K562 (cell line): Measurements from ENCODE around the gene MPRIP. TPM values are rescaled to one million over a fixed set of nuclear protein-coding genes. Genes with fewer than 3 reads are reported as not detected.
A peak's percentile ranks its signal among the peaks of the same experiment; 100 is the strongest.

ENCODE experiments used
- ARID3A ChIP-seq: IDR thresholded peaks from 2 replicates; pipeline ENCODE4 v1.6.1; 2012; ENCODE audit warnings: low read depth, low read length, improper control_type of control experiment, borderline replicate concordance
- EP400 ChIP-seq: fragments of 450-650 bp; IDR thresholded peaks from 2 replicates; pipeline ENCODE4 v1.6.1; 2017; ENCODE audit warnings: antibody characterized with exemption, mild to moderate bottlenecking, moderate library complexity
- GTF2F1 ChIP-seq: IDR thresholded peaks from 2 replicates; pipeline ENCODE4 v1.6.1; 2011; ENCODE audit warnings: low read depth, low read length, improper control_type of control experiment
- HIVEP1 ChIP-seq: fragments of 250-450 bp; sonication (Bioruptor Pico); IDR thresholded peaks from 2 replicates; pipeline ENCODE4 v1.4.0; 2020; ENCODE audit warnings: mild to moderate bottlenecking
- HOMEZ ChIP-seq: fragments of 250-450 bp; sonication (Bioruptor Pico); IDR thresholded peaks from 2 replicates; pipeline ENCODE4 v1.4.0; 2020; ENCODE audit warnings: mild to moderate bottlenecking, moderate library complexity
- MED1 ChIP-seq: sonication (generic); formaldehyde crosslinking; IDR thresholded peaks from 2 replicates; pipeline ENCODE4 v1.8.1; 2023; ENCODE audit warnings: missing genetic modification reagents, borderline replicate concordance
- RBM17 ChIP-seq: fragments of 200-400 bp; formaldehyde crosslinking; IDR thresholded peaks from 2 replicates; pipeline ENCODE4 v1.6.1; 2017; ENCODE audit warnings: low read depth, mild to moderate bottlenecking, low read length, borderline replicate concordance
- SMAD2 ChIP-seq: fragments of 150-350 bp; IDR thresholded peaks from 2 replicates; pipeline ENCODE4 v1.6.1; 2014; ENCODE audit warnings: low read depth, mild to moderate bottlenecking, low read length
- TCFL5 ChIP-seq: fragments of 250-450 bp; sonication (Bioruptor Pico); conservative IDR thresholded peaks from 2 replicates; pipeline ENCODE4 v1.6.1; 2021; ENCODE audit warnings: mild to moderate bottlenecking, moderate library complexity, matching md5 sums
- THRA ChIP-seq: fragments of 450-650 bp; IDR thresholded peaks from 2 replicates; pipeline ENCODE4 v1.6.1; 2017; ENCODE audit warnings: mild to moderate bottlenecking, moderate library complexity
- TRIM25 ChIP-seq: fragments of 450-650 bp; IDR thresholded peaks from 2 replicates; pipeline ENCODE4 v1.7.0; 2016; ENCODE audit warnings: borderline replicate concordance
- VEZF1 ChIP-seq: fragments of 200-800 bp; sonication (Bioruptor generic); IDR thresholded peaks from 2 replicates; pipeline ENCODE4 v1.6.1; 2017; ENCODE audit warnings: missing genetic modification characterization, missing compliant biosample characterization
- ZBTB1 ChIP-seq: sonication (generic); formaldehyde crosslinking; IDR thresholded peaks from 2 replicates; pipeline ENCODE4 v1.8.1; 2023; ENCODE audit warnings: missing genetic modification reagents, low read depth, mild to moderate bottlenecking, borderline replicate concordance
- ZBTB33 ChIP-seq: sonication (generic); formaldehyde crosslinking; IDR thresholded peaks from 2 replicates; pipeline ENCODE4 v1.8.1; 2023; ENCODE audit warnings: mild to moderate bottlenecking, missing genetic modification reagents
- ZNF143 ChIP-seq: sonication (generic); formaldehyde crosslinking; IDR thresholded peaks from 2 replicates; pipeline ENCODE4 v1.9.0; 2022; ENCODE audit warnings: mild to moderate bottlenecking, missing genetic modification reagents
- ZNF41 ChIP-seq: fragments of 250-450 bp; sonication (Bioruptor Pico); conservative IDR thresholded peaks from 2 replicates; pipeline ENCODE4 v1.4.0; 2020; ENCODE audit warnings: mild to moderate bottlenecking
- ZNF583 ChIP-seq: fragments of 250-450 bp; sonication (Bioruptor Pico); IDR thresholded peaks from 2 replicates; pipeline ENCODE4 v1.4.0; 2020
- polyA plus RNA-seq, 8 experiments: library from polyadenylated mRNA; depleted of rRNA in 4 of 8; stranded (reverse) in 5 of 8; unstranded in 3 of 8; fragments of >200 nt; fragmentation: Nextera tagmentation in 2 of 8; fragmentation: Illumina TruSeq in 1 of 8; extraction: Ambion mirVana in 2 of 8; extraction: Trizol in 1 of 8; gene quantifications; 2 replicates each; pipeline versions ENCODE4 v1.2.1 to v1.2.3, GENCODE V29; 2011 to 2014; ENCODE audit warnings: inconsistent platforms in 1 of 8, missing spikeins in 1 of 8
- total RNA-seq, 7 experiments: library from RNA; depleted of rRNA in 6 of 7; stranded (reverse); fragments of >200 nt in 6 of 7; fragmentation: Illumina TruSeq in 2 of 7; extraction: Trizol in 2 of 7; gene quantifications; 2 replicates each; pipeline versions ENCODE4 v1.2.1 to v1.2.3, GENCODE V29; 2011 to 2021; ENCODE audit warnings: low replicate concordance in 1 of 7

Gene MPRIP
- total and polyA plus RNA-seq, 9 of the 15 experiments (the other 6 are each of a cell fraction or from before 2014, with no cell fraction given) = 10.0 to 72.6 (median 30.1) TPM

GRCh38 chr17:17206124-17206912 is 164.1 kb downstream of the MPRIP start, which contains the start of gene PLD6 (continued):
- TF ChIP-seq ARID3A (no peak), HIVEP1 (CRISPR knock-in tag) (no peak), MED1 (CRISPR knock-in tag) (peak; percentile 86), EP400 (peak; percentile 95), RBM17 (no peak), ZNF143 (CRISPR knock-in tag) (no peak; the same call in 1 of the 2 replicates), SMAD2 (no peak), GTF2F1 (no peak), THRA (no peak), ZBTB1 (peak; percentile 75; the same call in 1 of the 2 replicates), VEZF1 (CRISPR knock-in tag) (peak; percentile 35), TRIM25 (no peak), ZNF41 (CRISPR knock-in tag) (no peak), ZBTB33 (CRISPR knock-in tag) (peak; percentile 90), HOMEZ (CRISPR knock-in tag) (no peak), ZNF583 (CRISPR knock-in tag) (no peak), TCFL5 (no peak)
